ENCODE data around the gene MRPL32. TPM values are rescaled to one million over a fixed set of nuclear protein-coding genes. Genes with fewer than 3 reads are reported as not detected.
"Not testable (repeated sequence)": the region's sequence is repeated elsewhere in the genome, so short reads cannot be mapped to it uniquely, and the experiment has no call there.

The MRPL32 gene
- total RNA-seq = 33.9 TPM

DNA sequence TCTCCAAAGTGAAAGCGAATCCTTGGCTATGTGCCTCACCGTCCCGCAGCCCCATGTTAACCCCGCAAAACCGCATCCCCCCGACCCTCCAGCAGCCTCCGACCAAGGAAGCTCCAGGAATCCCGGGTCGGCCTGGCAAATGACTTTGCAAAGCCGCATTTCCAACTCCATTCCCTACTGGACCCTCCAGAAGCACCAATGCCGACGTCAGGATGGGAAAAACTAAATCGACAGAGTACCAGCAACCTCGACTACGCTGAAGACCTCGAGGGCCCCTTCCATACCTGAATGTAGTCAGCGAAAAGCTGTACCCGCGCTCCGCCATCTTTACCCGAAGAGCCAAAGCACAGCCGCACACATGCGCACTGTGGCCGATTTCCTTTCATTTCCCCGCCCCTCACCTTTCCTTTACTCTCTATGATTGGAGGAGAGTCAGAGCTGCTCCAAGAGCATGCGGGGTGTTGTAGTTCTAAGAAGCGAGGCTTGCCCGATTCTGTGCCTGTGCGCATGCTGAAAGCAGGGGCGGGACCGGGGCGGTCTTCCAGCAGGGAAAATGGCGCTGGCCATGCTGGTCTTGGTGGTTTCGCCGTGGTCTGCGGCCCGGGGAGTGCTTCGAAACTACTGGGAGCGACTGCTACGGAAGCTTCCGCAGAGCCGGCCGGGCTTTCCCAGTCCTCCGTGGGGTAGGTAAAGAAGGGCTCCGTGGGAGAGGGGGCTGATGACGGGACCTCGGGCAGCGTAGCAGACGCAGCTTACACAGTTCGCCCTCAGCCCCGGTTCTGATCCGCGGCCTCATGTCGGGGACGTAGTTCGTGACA is at the start of gene MRPL32, which contains the start of gene PSMA2:
Gene MRPL32 (plus strand): TSS at position 543 of the 818 bp plus-strand sequence. CDS start 11 bp downstream, at position 554.
Gene PSMA2 (minus strand): TSS at position 341 of the 818 bp plus-strand sequence. CDS start 16 bp downstream, at position 325.
- TF ChIP-seq, protein P1, sequence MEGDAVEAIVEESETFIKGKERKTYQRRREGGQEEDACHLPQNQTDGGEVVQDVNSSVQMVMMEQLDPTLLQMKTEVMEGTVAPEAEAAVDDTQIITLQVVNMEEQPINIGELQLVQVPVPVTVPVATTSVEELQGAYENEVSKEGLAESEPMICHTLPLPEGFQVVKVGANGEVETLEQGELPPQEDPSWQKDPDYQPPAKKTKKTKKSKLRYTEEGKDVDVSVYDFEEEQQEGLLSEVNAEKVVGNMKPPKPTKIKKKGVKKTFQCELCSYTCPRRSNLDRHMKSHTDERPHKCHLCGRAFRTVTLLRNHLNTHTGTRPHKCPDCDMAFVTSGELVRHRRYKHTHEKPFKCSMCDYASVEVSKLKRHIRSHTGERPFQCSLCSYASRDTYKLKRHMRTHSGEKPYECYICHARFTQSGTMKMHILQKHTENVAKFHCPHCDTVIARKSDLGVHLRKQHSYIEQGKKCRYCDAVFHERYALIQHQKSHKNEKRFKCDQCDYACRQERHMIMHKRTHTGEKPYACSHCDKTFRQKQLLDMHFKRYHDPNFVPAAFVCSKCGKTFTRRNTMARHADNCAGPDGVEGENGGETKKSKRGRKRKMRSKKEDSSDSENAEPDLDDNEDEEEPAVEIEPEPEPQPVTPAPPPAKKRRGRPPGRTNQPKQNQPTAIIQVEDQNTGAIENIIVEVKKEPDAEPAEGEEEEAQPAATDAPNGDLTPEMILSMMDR (IDR thresholded peaks at IDR 0.05) = no peak
- TF ChIP-seq POLR2AphosphoS5 (IDR thresholded peaks at IDR 0.05; ENCODE audit: insufficient read depth in 1 of 2, low read depth in 1 of 2) (peak; percentile 91 to 97), POLR2A (IDR thresholded peaks at IDR 0.05) (no peak)
- intact Hi-C loops (cut with DNase I) = loop anchor here (2.0 kb wide), 1 partner anchor 19 kb away; the partner anchor contains the start of gene C7orf25
- Histone ChIP-seq H3K27me3 (no peaks in the 10 kb centered on the region), H3K27ac (peak within 1 kb of the TSS; percentile 79), H3K4me1 (peaks cover 69% of the 10 kb centered on the region), H3K9me3 (no peaks in the 10 kb centered on the region), H3K36me3 (peaks cover 0 to 17% of the 10 kb centered on the region in 2 donors), H3K4me3 (peak within 1 kb of the TSS; percentile 60 to 91)
- DNase-seq (ENCODE audit: extremely low spot score in 2 of 2) = peak in 1 of 2 donors; percentile 97

- Histone ChIP-seq H3K4me3 (no peak overlapping the region), H3K4me1 (peaks cover 16% of the 10 kb centered on the region), H3K27me3 (no peaks in the 10 kb centered on the region), H3K36me3 (no peaks in the 10 kb centered on the region), H3K27ac (no peak overlapping the region), H3K9me3 (no peaks in the 10 kb centered on the region)
- intact Hi-C loops (cut with DNase I) = no loop called here
- TF ChIP-seq POLR2AphosphoS5 (IDR thresholded peaks at IDR 0.05; ENCODE audit: insufficient read depth in 1 of 2, low read depth in 1 of 2) = no peak
- no peak for TF ChIP-seq POLR2A (IDR thresholded peaks at IDR 0.05)
- TF ChIP-seq, protein P1 (IDR thresholded peaks at IDR 0.05) = no peak
- no peak for DNase-seq (ENCODE audit: extremely low spot score in 2 of 2)
These were observed 48.2 kb upstream of the MRPL32 start for GRCh38 chr7:42883950-42884349.

GRCh38 chr7:42885183-42885582 is 47.0 kb upstream of the MRPL32 start:
- H3K4me3 ChIP-seq; H3K27me3 ChIP-seq; intact Hi-C loops (cut with DNase I); DNase-seq (ENCODE audit: extremely low spot score in 2 of 2); H3K36me3 ChIP-seq; H3K27ac ChIP-seq; H3K9me3 ChIP-seq: not testable (repeated sequence)
- peaks cover 20% of the 10 kb centered on the region for H3K4me1 ChIP-seq

- Histone ChIP-seq H3K4me3 (no peak overlapping the region), H3K4me1 (peaks cover 20% of the 10 kb centered on the region), H3K27me3 (no peaks in the 10 kb centered on the region), H3K27ac (no peak overlapping the region), H3K9me3 (no peaks in the 10 kb centered on the region), H3K36me3 (no peaks in the 10 kb centered on the region)
- TF ChIP-seq, protein P1 (IDR thresholded peaks at IDR 0.05) = no peak
- no peak for TF ChIP-seq POLR2A (IDR thresholded peaks at IDR 0.05)
- no peak for TF ChIP-seq POLR2AphosphoS5 (IDR thresholded peaks at IDR 0.05; ENCODE audit: insufficient read depth in 1 of 2, low read depth in 1 of 2)
- no peak for DNase-seq (ENCODE audit: extremely low spot score in 2 of 2)
- intact Hi-C loops (cut with DNase I) = no loop called here
These were observed 46.0 kb upstream of the MRPL32 start for GRCh38 chr7:42886129-42886528.

GRCh38 chr7:42886893-42887505 is 45.2 kb upstream of the MRPL32 start:
- TF ChIP-seq POLR2AphosphoS5 (IDR thresholded peaks at IDR 0.05; ENCODE audit: insufficient read depth in 1 of 2, low read depth in 1 of 2) (no peak), POLR2A (IDR thresholded peaks at IDR 0.05) (no peak)
- TF ChIP-seq, protein P1 (IDR thresholded peaks at IDR 0.05) = no peak
- intact Hi-C loops (cut with DNase I) = no loop called here
- no peaks in the 10 kb centered on the region for H3K27me3 ChIP-seq
- H3K4me3 ChIP-seq = no peak overlapping the region
- H3K4me1 ChIP-seq = peaks cover 20% of the 10 kb centered on the region
- H3K9me3 ChIP-seq = no peaks in the 10 kb centered on the region
- no peaks in the 10 kb centered on the region for H3K36me3 ChIP-seq
- H3K27ac ChIP-seq = no peak overlapping the region
- DNase-seq (ENCODE audit: extremely low spot score in 2 of 2) = no peak
